T-helper 2 cell treated with Interferon-gamma antibody and Interleukin-4, amounts not matched to agents 100 ng/mL and 5 ng/mL, for 36 hours (primary cell): Measurements from ENCODE around the gene ARHGAP33. TPM values are rescaled to one million over a fixed set of nuclear protein-coding genes. Genes with fewer than 3 reads are reported as not detected.
"Not testable (repeated sequence)": the region's sequence is repeated elsewhere in the genome, so short reads cannot be mapped to it uniquely, and the experiment has no call there.

Source experiments
- intact Hi-C: fragments of 100-400 bp; cut with micrococcal nuclease; formaldehyde crosslinking; loops from one replicate; pipeline ENCODE4 v1.15.1; 2023
- total RNA-seq: library from RNA; stranded (reverse); gene quantifications from 2 replicates; pipeline ENCODE4 v1.2.3, GENCODE V29; 2022

ARHGAP33 gene
- total RNA-seq, 1 donor from 2014 or later: 72.6 TPM

- intact Hi-C loops: no loop called here
Observed at GRCh38 chr19:35754370-35755130, 20.8 kb upstream of the ARHGAP33 start.

DNA sequence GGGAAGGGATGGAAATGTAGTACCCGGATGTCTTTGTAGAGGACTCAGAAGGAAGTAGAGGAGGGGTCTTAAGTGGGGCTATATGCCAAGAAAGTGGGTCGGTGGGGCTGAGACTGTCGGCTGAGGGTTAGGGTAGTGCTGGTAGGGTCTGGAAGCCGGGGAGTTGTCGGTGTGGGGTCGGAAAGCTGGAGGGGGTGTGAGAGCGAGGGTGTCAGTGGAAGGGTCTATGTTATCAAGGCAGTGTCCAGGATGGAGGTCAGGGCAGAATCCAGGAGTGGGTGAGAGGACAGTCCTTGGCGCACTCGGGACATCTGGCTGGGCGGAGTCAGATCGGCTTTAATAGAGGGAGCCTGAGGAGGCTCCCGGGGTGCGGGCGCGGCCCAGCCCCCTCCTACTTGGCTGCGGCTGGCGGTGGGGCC is 20.2 kb upstream of the ARHGAP33 start:
- intact Hi-C loops: no loop called here

GRCh38 chr19:35755550-35756376 is 19.6 kb upstream of the ARHGAP33 start:
- intact Hi-C loops: no loop called here

DNA sequence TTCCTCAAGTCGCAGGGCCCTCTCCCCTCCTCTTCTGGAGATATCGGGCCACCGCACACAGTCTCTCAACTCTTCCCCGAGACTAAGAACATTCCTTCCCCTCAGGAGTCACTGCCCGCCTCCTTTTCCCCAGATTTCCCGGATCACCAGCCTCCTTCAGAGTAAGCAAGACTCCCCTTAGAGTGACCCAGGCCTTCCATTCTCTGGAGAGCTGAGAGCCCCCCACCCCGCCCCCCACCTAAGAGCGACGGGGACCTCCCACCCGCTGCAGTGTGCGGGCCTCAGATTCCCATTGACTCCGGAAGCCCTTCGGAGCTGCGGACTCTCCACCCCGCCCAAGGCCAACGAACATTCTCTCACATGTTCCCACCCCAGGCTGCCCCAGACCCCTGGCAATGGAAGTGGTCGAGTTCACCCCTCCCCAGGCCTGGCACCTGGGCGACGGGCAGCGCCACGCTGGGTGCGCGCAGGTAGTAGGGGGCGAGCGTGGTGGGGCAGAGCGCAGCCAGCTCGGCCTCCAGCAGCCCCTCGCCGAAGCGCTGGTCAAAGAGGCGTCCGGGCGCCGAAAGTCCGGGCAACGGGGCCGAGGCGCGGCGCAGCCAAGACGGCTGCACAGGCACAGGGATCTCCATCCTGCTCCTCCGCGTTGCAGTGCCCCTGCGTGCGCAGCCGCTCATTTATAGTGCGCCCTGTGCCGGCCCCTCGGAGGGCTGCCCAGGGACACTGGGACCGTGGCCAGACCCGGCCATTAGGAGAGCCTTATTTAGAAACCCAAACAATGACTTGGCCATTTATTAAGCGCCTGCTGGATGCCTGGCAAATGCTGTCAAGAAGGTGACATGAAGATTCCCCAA is 18.8 kb upstream of the ARHGAP33 start, which contains the start of gene HSPB6:
TSS of gene HSPB6 (minus strand) at position 653 of the 854 bp plus-strand sequence. CDS start at position 632, 21 bp downstream.
- intact Hi-C loops: loop anchor here (1.0 kb wide), 1 partner anchor 19 kb away; the partner anchor contains the start of gene ARHGAP33

GRCh38 chr19:35757231-35757748 is 18.1 kb upstream of the ARHGAP33 start:
- intact Hi-C loops: loop anchor here (1.0 kb wide), 1 partner anchor 18 kb away; the partner anchor contains the start of gene ARHGAP33

- intact Hi-C loops: loop anchor here (1.0 kb wide), 3 partner anchors 10 to 41 kb away; partner anchors contain the start of genes ARHGAP33 and LIN37
Observed at GRCh38 chr19:35757749-35758608, 17.4 kb upstream of the ARHGAP33 start, which contains the start of gene PROSER3. PROSER3 (plus strand) TSS chr19:35758176; CDS start chr19:35758216, 40 bp downstream.

DNA sequence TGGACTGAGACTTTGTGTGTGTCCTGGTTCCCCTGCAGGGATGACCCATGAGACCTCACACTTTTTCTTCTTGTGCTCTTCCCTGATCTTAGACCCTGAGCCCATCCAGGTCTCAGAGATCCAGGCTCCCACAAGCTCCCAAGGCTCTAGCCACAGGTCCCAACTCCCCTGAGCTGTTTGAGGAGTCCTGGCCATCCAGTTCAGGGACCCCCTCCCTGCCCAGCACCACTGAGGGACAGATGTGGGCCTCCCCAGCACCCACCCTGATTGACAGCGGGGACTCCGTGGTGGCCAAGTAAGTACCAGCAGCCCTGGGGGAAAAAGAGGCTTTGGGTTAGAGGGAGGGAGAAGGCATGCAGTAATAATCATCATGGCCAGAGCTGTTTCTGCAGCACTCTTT is 15.7 kb upstream of the ARHGAP33 start:
- intact Hi-C loops: no loop called here

DNA sequence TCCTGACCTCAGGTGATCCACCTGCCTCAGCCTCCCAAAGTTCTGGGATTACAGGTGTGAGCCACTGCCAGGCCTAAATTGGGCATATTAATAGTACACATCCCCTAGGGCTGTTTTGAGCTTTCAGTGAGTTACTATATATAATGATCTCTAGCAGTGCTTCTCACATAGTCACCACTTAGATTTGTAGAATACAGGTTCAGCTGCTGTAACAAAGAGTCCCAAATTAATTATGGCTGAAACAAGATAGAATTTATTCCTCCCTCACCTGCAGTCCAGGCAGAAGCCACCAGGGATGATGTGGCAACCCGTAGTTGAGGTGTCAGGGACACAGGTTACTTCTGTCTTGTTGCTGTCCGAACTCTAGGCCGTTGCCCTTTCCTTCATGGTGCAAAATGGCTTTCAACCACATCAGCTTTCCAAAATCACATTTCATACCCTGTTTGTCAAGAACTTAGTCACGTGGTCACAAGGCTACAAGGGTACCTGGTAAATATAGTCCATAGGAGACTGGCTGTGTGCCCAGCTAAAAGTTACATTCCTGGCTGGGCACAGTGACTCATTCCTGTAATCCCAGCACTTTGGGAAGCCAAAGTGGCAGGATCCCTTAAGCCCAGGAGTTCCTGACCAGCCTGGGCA is 14.5 kb upstream of the ARHGAP33 start:
- intact Hi-C loops: no loop called here

GRCh38 chr19:35764432-35765315 is 10.7 kb upstream of the ARHGAP33 start:
- intact Hi-C loops: no loop called here

DNA sequence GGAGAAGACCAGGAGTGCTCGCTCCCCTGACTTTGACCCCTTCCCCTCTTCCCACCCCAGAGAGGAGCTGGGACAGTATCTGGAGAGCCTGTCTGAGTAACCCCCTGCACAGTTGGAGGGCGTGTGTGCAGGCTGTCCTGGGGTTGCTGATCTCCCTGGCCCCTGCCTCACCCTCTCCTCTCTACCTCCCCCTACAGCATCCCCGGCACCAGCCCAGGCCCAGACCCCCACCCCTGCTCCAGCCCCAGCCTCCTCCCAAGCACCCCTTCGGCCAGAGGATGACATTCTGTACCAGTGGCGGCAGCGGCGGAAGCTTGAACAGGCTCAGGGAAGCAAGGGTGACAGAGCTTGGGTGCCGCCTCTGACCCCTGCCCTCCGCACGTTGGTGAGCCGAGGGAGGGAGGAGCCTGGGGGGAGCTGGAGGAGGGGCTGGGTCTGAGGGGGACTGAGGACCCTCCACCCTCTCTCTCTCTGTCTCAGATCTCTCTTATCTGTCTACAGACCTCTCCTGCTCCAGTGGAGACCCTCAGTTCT is 8.7 kb upstream of the ARHGAP33 start:
- intact Hi-C loops: no loop called here

GRCh38 chr19:35767288-35768081 is 7.9 kb upstream of the ARHGAP33 start:
- intact Hi-C loops: no loop called here

- intact Hi-C loops: no loop called here
Observed at GRCh38 chr19:35768082-35768421, 7.3 kb upstream of the ARHGAP33 start.

GRCh38 chr19:35772362-35772761 is 3.0 kb upstream of the ARHGAP33 start:
- intact Hi-C loops: not testable (repeated sequence)

- intact Hi-C loops: no loop called here
Observed at GRCh38 chr19:35773020-35773806, 2.2 kb upstream of the ARHGAP33 start.

GRCh38 chr19:35774274-35775045 is 904 bp upstream of the ARHGAP33 start:
- intact Hi-C loops: loop anchor here (1.0 to 2.0 kb wide), 5 partner anchors 17 to 280 kb away; partner anchors contain the start of genes APLP1, HSPB6, PSENEN and THAP8

GRCh38 chr19:35775046-35775297 is 392 bp upstream of the ARHGAP33 start:
- intact Hi-C loops: loop anchor here (1.0 to 2.0 kb wide), 5 partner anchors 18 to 279 kb away; partner anchors contain the start of genes APLP1, HSPB6, PSENEN and THAP8
